HepG2 (cell line): Measurements from ENCODE around the gene VEGFB. TPM values are rescaled to one million over a fixed set of nuclear protein-coding genes. Genes with fewer than 3 reads are reported as not detected.

Experiments
- FOXO1 ChIP-seq: sonication (generic); formaldehyde crosslinking; IDR thresholded peaks from 2 replicates; pipeline ENCODE4 v1.4.0; 2020; ENCODE audit warnings: missing genetic modification reagents
- FUBP1 ChIP-seq: sonication (generic); formaldehyde crosslinking; IDR thresholded peaks from 2 replicates; pipeline ENCODE4 v1.5.1; 2020; ENCODE audit warnings: missing genetic modification reagents, mild to moderate bottlenecking, borderline replicate concordance
- IKZF4 ChIP-seq: sonication (generic); formaldehyde crosslinking; IDR thresholded peaks from 2 replicates; pipeline ENCODE4 v1.5.1; 2020; ENCODE audit warnings: borderline replicate concordance, mild to moderate bottlenecking, low read depth, missing genetic modification reagents; ENCODE audit errors: not compliant biosample characterization
- JUN ChIP-seq: sonication (generic); formaldehyde crosslinking; IDR thresholded peaks from 2 replicates; pipeline ENCODE4 v1.4.0; 2020; ENCODE audit warnings: mild to moderate bottlenecking, missing genetic modification reagents
- KLF15 ChIP-seq: sonication (generic); formaldehyde crosslinking; IDR thresholded peaks from 2 replicates; pipeline ENCODE4 v1.8.1; 2023; ENCODE audit warnings: borderline replicate concordance, mild to moderate bottlenecking, inconsistent platforms, missing genetic modification reagents, mixed read lengths
- MTA1 ChIP-seq: sonication (generic); formaldehyde crosslinking; IDR thresholded peaks from 2 replicates; pipeline ENCODE4 v1.4.0; 2020; ENCODE audit warnings: missing genetic modification reagents, mild to moderate bottlenecking, borderline replicate concordance
- MTF1 ChIP-seq: sonication (generic); formaldehyde crosslinking; IDR thresholded peaks from 2 replicates; pipeline ENCODE4 v1.5.0; 2020; ENCODE audit warnings: missing genetic modification reagents
- RNF219 ChIP-seq: sonication (generic); formaldehyde crosslinking; IDR thresholded peaks from 2 replicates; pipeline ENCODE4 v1.5.0; 2020; ENCODE audit warnings: mild to moderate bottlenecking, missing genetic modification reagents
- SAFB2 ChIP-seq: sonication (generic); formaldehyde crosslinking; IDR thresholded peaks from 2 replicates; pipeline ENCODE4 v1.5.1; 2020; ENCODE audit warnings: missing genetic modification reagents, low read depth, mild to moderate bottlenecking, borderline replicate concordance
- SATB2 ChIP-seq: sonication (generic); formaldehyde crosslinking; IDR thresholded peaks from 2 replicates; pipeline ENCODE4 v1.5.0; 2020; ENCODE audit warnings: missing genetic modification reagents
- SMARCE1 ChIP-seq: fragments of 450-650 bp; IDR thresholded peaks from 2 replicates; pipeline ENCODE4 v1.6.1; 2017; ENCODE audit warnings: borderline replicate concordance
- SPEN ChIP-seq: sonication (generic); formaldehyde crosslinking; IDR thresholded peaks from 2 replicates; pipeline ENCODE4 v1.5.1; 2020; ENCODE audit warnings: low read depth, mild to moderate bottlenecking, missing genetic modification reagents
- XRCC5 ChIP-seq: fragments of 200-400 bp; formaldehyde crosslinking; optimal IDR thresholded peaks from 2 replicates; pipeline ENCODE3; 2017; ENCODE audit warnings: mild to moderate bottlenecking, low read length
- ZKSCAN5 ChIP-seq: sonication (generic); formaldehyde crosslinking; IDR thresholded peaks from 2 replicates; pipeline ENCODE4 v1.5.1; 2020; ENCODE audit warnings: mild to moderate bottlenecking, missing genetic modification reagents
- ZMAT3 ChIP-seq: sonication (generic); formaldehyde crosslinking; conservative IDR thresholded peaks from 2 replicates; pipeline ENCODE4 v1.7.0; 2021; ENCODE audit warnings: missing genetic modification reagents
- ZNF12 ChIP-seq: sonication (generic); formaldehyde crosslinking; IDR thresholded peaks from 2 replicates; pipeline ENCODE4 v1.5.0; 2020; ENCODE audit warnings: missing genetic modification reagents
- ZNF121 ChIP-seq: sonication (generic); formaldehyde crosslinking; IDR thresholded peaks from 2 replicates; pipeline ENCODE4 v1.5.0; 2020; ENCODE audit warnings: mild to moderate bottlenecking, missing genetic modification reagents
- ZNF224 ChIP-seq: sonication (generic); formaldehyde crosslinking; IDR thresholded peaks from 2 replicates; pipeline ENCODE4 v1.5.0; 2020; ENCODE audit warnings: mild to moderate bottlenecking, missing genetic modification reagents
- ZNF264 ChIP-seq: sonication (generic); formaldehyde crosslinking; IDR thresholded peaks from 2 replicates; pipeline ENCODE4 v1.4.0; 2020; ENCODE audit warnings: missing genetic modification reagents
- ZNF607 ChIP-seq: sonication (generic); formaldehyde crosslinking; IDR thresholded peaks from 2 replicates; pipeline ENCODE4 v1.5.1; 2020; ENCODE audit warnings: missing genetic modification reagents, mild to moderate bottlenecking, borderline replicate concordance
- ZNF709 ChIP-seq: sonication (generic); formaldehyde crosslinking; IDR thresholded peaks from 2 replicates; pipeline ENCODE4 v1.5.0; 2020; ENCODE audit warnings: mild to moderate bottlenecking, missing genetic modification reagents
- polyA plus RNA-seq, 8 experiments: library from polyadenylated mRNA; depleted of rRNA in 3 of 8; stranded (reverse) in 7 of 8; unstranded in 1 of 8; fragments of >200 nt; fragmentation: Illumina TruSeq in 4 of 8; extraction: Trizol in 4 of 8; gene quantifications; 2 replicates each; pipeline versions ENCODE4 v1.2.1 to v1.2.3, GENCODE V29; 2011 to 2016; ENCODE audit warnings: low read depth in 4 of 8, missing spikeins in 1 of 8, mixed read lengths in 1 of 8; ENCODE audit not compliant: insufficient read depth in 1 of 8
- total RNA-seq, 5 experiments: library from RNA; depleted of rRNA; stranded (reverse); fragments of >200 nt; fragmentation: Illumina TruSeq; extraction: Trizol; gene quantifications; 2 replicates each; pipeline ENCODE4 v1.2.3, GENCODE V29; 2016; ENCODE audit warnings: low read depth in 1 of 5
- TF ChIP-seq, protein P1 (sequence below): sonication (generic); formaldehyde crosslinking; conservative IDR thresholded peaks from 2 replicates; pipeline ENCODE4 v1.4.0; 2020; ENCODE audit warnings: missing genetic modification reagents
- TF ChIP-seq, protein P2 (sequence below): sonication (generic); formaldehyde crosslinking; conservative IDR thresholded peaks from 2 replicates; pipeline ENCODE4 v1.4.0; 2020; ENCODE audit warnings: missing genetic modification reagents

The VEGFB gene
- total and polyA plus RNA-seq, 2 of the 13 experiments (the other 11 are each of a cell fraction or from before 2014, with no cell fraction given) = 9.0 to 11.3 TPM

DNA sequence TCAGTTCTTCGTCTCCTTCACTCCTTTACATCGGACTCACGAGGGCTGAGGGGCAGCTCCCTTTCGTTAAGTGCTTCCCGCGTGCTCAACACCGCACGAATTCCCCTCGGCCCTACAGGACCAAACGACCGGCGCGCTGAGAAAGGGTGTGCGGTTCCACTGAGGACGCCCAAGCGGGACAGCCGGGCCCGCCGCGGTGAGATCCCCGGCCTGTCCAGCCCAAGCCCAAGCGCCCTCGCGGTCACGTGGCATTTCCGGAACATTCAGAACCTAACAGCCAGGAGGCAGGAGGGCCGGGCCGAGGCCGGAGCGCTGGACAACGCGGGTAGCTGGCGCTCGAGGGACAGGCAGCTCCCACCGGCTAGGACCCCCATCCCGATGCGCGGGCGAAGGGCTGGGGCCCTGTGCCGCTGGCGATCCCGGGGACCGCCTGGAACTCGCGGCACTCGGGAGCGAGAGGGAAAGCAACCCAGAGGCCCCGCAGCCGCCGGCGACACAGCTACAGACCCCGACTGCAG, 49.1 kb upstream of the VEGFB start (continued):
- TF ChIP-seq FUBP1 (CRISPR knock-in tag) (0 out of 2 replicates have a peak, but pooled peaks have one; percentile 79), SPEN (peak; percentile 87), MTF1 (CRISPR knock-in tag) (peak; percentile 86; the same call in 1 of the 2 replicates), XRCC5 (peak; percentile 13), FOXO1 (CRISPR knock-in tag) (peak; percentile 58), ZNF121 (CRISPR knock-in tag) (peak; percentile 80; the same call in 1 of the 2 replicates), KLF15 (peak; percentile 95), ZMAT3 (CRISPR knock-in tag) (peak; percentile 97), RNF219 (CRISPR knock-in tag) (peak; percentile 95), SATB2 (CRISPR knock-in tag) (peak; percentile 86; the same call in 1 of the 2 replicates), ZNF12 (CRISPR knock-in tag) (peak; percentile 71; the same call in 1 of the 2 replicates), SMARCE1 (no peak), SAFB2 (peak; percentile 74), ZNF224 (CRISPR knock-in tag) (peak; percentile 99), MTA1 (CRISPR knock-in tag) (peak; percentile 79; the same call in 1 of the 2 replicates), ZNF709 (peak; percentile 95), JUN (CRISPR knock-in tag) (0 out of 2 replicates have a peak, but pooled peaks have one; percentile 57), ZNF607 (CRISPR knock-in tag) (peak; percentile 94), IKZF4 (CRISPR knock-in tag) (peak; percentile 93), ZKSCAN5 (CRISPR knock-in tag) (no peak), ZNF264 (CRISPR knock-in tag) (0 out of 2 replicates have a peak, but pooled peaks have one; percentile 60)
- TF ChIP-seq, protein P1, sequence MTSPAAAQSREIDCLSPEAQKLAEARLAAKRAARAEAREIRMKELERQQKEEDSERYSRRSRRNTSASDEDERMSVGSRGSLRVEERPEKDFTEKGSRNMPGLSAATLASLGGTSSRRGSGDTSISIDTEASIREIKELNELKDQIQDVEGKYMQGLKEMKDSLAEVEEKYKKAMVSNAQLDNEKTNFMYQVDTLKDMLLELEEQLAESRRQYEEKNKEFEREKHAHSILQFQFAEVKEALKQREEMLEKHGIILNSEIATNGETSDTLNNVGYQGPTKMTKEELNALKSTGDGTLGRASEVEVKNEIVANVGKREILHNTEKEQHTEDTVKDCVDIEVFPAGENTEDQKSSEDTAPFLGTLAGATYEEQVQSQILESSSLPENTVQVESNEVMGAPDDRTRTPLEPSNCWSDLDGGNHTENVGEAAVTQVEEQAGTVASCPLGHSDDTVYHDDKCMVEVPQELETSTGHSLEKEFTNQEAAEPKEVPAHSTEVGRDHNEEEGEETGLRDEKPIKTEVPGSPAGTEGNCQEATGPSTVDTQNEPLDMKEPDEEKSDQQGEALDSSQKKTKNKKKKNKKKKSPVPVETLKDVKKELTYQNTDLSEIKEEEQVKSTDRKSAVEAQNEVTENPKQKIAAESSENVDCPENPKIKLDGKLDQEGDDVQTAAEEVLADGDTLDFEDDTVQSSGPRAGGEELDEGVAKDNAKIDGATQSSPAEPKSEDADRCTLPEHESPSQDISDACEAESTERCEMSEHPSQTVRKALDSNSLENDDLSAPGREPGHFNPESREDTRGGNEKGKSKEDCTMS (CRISPR knock-in tag) = no peak
- TF ChIP-seq, protein P2, sequence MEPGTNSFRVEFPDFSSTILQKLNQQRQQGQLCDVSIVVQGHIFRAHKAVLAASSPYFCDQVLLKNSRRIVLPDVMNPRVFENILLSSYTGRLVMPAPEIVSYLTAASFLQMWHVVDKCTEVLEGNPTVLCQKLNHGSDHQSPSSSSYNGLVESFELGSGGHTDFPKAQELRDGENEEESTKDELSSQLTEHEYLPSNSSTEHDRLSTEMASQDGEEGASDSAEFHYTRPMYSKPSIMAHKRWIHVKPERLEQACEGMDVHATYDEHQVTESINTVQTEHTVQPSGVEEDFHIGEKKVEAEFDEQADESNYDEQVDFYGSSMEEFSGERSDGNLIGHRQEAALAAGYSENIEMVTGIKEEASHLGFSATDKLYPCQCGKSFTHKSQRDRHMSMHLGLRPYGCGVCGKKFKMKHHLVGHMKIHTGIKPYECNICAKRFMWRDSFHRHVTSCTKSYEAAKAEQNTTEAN = peak; percentile 71; the same call in 1 of the 2 replicates
